K562 (cell line): ENCODE measurements around the gene CDC45. TPM values are rescaled to one million over a fixed set of nuclear protein-coding genes. Genes with fewer than 3 reads are reported as not detected.

Experiments
- ATF6 ChIP-seq: sonication (generic); formaldehyde crosslinking; IDR thresholded peaks from 2 replicates; pipeline ENCODE4 v1.4.0; 2020; ENCODE audit warnings: mild to moderate bottlenecking, missing genetic modification reagents
- CTCF ChIP-seq, 3 experiments: IDR thresholded peaks in 2 of 3; conservative IDR thresholded peaks in 1 of 3; 2 replicates each; pipeline ENCODE4 v1.5.1; 2011 to 2012; ENCODE audit warnings: low read length in 3 of 3, mild to moderate bottlenecking in 3 of 3, control low read depth in 2 of 3, improper control_type of control experiment in 1 of 3, inconsistent platforms in 1 of 3, low read depth in 1 of 3, mixed read lengths in 1 of 3, moderate library complexity in 1 of 3; ENCODE audit not compliant: insufficient read depth in 2 of 3
- DPF2 ChIP-seq: fragments of 450-650 bp; IDR thresholded peaks from 2 replicates; pipeline ENCODE4 v1.6.1; 2016
- HNRNPLL ChIP-seq: fragments of 200-400 bp; formaldehyde crosslinking; IDR thresholded peaks from 2 replicates; pipeline ENCODE4 v1.6.1; 2017; ENCODE audit warnings: low read length, low read depth, mild to moderate bottlenecking; ENCODE audit not compliant: poor library complexity, severe bottlenecking
- JUND ChIP-seq, 2 experiments: IDR thresholded peaks; 2 replicates in 1 of 2; 3 replicates in 1 of 2; pipeline ENCODE4 v1.6.1; 2011; ENCODE audit warnings: borderline replicate concordance in 2 of 2, low read depth in 2 of 2, low read length in 2 of 2, improper control_type of control experiment in 1 of 2, missing biosample characterization in 1 of 2, missing genetic modification characterization in 1 of 2, missing genetic modification reagents in 1 of 2
- MEIS2 ChIP-seq: fragments of 450-650 bp; IDR thresholded peaks from 2 replicates; pipeline ENCODE4 v1.6.1; 2014; ENCODE audit warnings: mild to moderate bottlenecking; ENCODE audit not compliant: partially characterized antibody
- NONO ChIP-seq, 2 experiments: fragments of 200-400 bp in 1 of 2; fragments of 450-650 bp in 1 of 2; formaldehyde crosslinking in 1 of 2; IDR thresholded peaks; 2 replicates each; pipeline ENCODE4 v1.6.1; 2017; ENCODE audit warnings: low read depth in 2 of 2, mild to moderate bottlenecking in 2 of 2, moderate library complexity in 2 of 2, low read length in 1 of 2
- OTX1 ChIP-seq: fragments of 450-650 bp; formaldehyde crosslinking; IDR thresholded peaks from 2 replicates; pipeline ENCODE4 v1.4.0; 2022; ENCODE audit warnings: mild to moderate bottlenecking
- PURB ChIP-seq: sonication (generic); formaldehyde crosslinking; IDR thresholded peaks from 2 replicates; pipeline ENCODE4 v1.9.0; 2021; ENCODE audit warnings: low read depth, mild to moderate bottlenecking, missing genetic modification reagents
- SIX5 ChIP-seq, 2 experiments: IDR thresholded peaks; 2 replicates each; pipeline ENCODE4 v1.6.1; 2011; ENCODE audit warnings: low read length in 2 of 2, borderline replicate concordance in 1 of 2, low read depth in 1 of 2, mild to moderate bottlenecking in 1 of 2, moderate library complexity in 1 of 2; ENCODE audit not compliant: insufficient read depth in 1 of 2
- ZNF134 ChIP-seq: fragments of 250-450 bp; sonication (Bioruptor Pico); conservative IDR thresholded peaks from 2 replicates; pipeline ENCODE4 v1.4.0; 2020
- ZNF436 ChIP-seq: fragments of 250-450, 450-650 bp; sonication (Bioruptor Pico); formaldehyde crosslinking; IDR thresholded peaks from 2 replicates; pipeline ENCODE4 v1.7.0; 2020; ENCODE audit warnings: mild to moderate bottlenecking
- ZNF511 ChIP-seq: sonication (generic); formaldehyde crosslinking; IDR thresholded peaks from 2 replicates; pipeline ENCODE4 v1.8.0; 2022; ENCODE audit warnings: mild to moderate bottlenecking, missing genetic modification reagents
- polyA plus RNA-seq, 8 experiments: library from polyadenylated mRNA; depleted of rRNA in 4 of 8; stranded (reverse) in 5 of 8; unstranded in 3 of 8; fragments of >200 nt; fragmentation: Nextera tagmentation in 2 of 8; fragmentation: Illumina TruSeq in 1 of 8; extraction: Ambion mirVana in 2 of 8; extraction: Trizol in 1 of 8; gene quantifications; 2 replicates each; pipeline versions ENCODE4 v1.2.1 to v1.2.3, GENCODE V29; 2011 to 2014; ENCODE audit warnings: inconsistent platforms in 1 of 8, missing spikeins in 1 of 8
- total RNA-seq, 7 experiments: library from RNA; depleted of rRNA in 6 of 7; stranded (reverse); fragments of >200 nt in 6 of 7; fragmentation: Illumina TruSeq in 2 of 7; extraction: Trizol in 2 of 7; gene quantifications; 2 replicates each; pipeline versions ENCODE4 v1.2.1 to v1.2.3, GENCODE V29; 2011 to 2021; ENCODE audit warnings: low replicate concordance in 1 of 7

CDC45 gene
- total and polyA plus RNA-seq, 9 of the 15 experiments (the other 6 are each of a cell fraction or from before 2014, with no cell fraction given): 251 to 580 (median 410) TPM

- no peak for TF ChIP-seq ZNF511 (CRISPR knock-in tag)
- TF ChIP-seq PURB (CRISPR knock-in tag): peak; percentile 74; the same call in 1 of the 2 replicates
- TF ChIP-seq JUND (IDR thresholded peaks at IDR 0.05; ENCODE audit: borderline replicate concordance, low read depth, low read length): no peak
- TF ChIP-seq JUND (tag; IDR thresholded peaks at IDR 0.05; ENCODE audit: borderline replicate concordance, low read depth, low read length): no peak
- TF ChIP-seq ZNF436 (CRISPR knock-in tag): 0 out of 2 replicates have a peak, but pooled peaks have one; percentile 45
- no peak for TF ChIP-seq NONO (IDR thresholded peaks at IDR 0.05; ENCODE audit: low read depth in 2 of 2, low read length in 1 of 2)
- TF ChIP-seq MEIS2: no peak
- TF ChIP-seq SIX5 (IDR thresholded peaks at IDR 0.05; ENCODE audit: borderline replicate concordance in 1 of 2, insufficient read depth in 1 of 2, low read depth in 1 of 2, low read length in 2 of 2): no peak
- TF ChIP-seq OTX1 (CRISPR knock-in tag): no peak
- TF ChIP-seq CTCF (IDR thresholded peaks at IDR 0.05 in 2 of 3, conservative IDR thresholded peaks at IDR 0.05 in 1 of 3; ENCODE audit: insufficient read depth in 2 of 3, low read depth in 1 of 3, low read length in 3 of 3): 0 out of 6 replicates have a peak, but pooled peaks of 1 of the 3 experiments have one; percentile 12
- TF ChIP-seq HNRNPLL: peak; percentile 16
- no peak for TF ChIP-seq ZNF134 (CRISPR knock-in tag)
- no peak for TF ChIP-seq ATF6
- TF ChIP-seq DPF2: no peak
- TF ChIP-seq, all 486 proteins: peak for 10
Measured at GRCh38 chr22:19549428-19549827, 69.7 kb downstream of the CDC45 start (continued).
